ENCODE data around the gene STAT1. TPM values are rescaled to one million over a fixed set of nuclear protein-coding genes. Genes with fewer than 3 reads are reported as not detected.
"Not testable (repeated sequence)": the region's sequence is repeated elsewhere in the genome, so short reads cannot be mapped to it uniquely, and the experiment has no call there.

Gene STAT1
- total RNA-seq, 1 experiment from 2014 or later, result 76.5 TPM

DNA sequence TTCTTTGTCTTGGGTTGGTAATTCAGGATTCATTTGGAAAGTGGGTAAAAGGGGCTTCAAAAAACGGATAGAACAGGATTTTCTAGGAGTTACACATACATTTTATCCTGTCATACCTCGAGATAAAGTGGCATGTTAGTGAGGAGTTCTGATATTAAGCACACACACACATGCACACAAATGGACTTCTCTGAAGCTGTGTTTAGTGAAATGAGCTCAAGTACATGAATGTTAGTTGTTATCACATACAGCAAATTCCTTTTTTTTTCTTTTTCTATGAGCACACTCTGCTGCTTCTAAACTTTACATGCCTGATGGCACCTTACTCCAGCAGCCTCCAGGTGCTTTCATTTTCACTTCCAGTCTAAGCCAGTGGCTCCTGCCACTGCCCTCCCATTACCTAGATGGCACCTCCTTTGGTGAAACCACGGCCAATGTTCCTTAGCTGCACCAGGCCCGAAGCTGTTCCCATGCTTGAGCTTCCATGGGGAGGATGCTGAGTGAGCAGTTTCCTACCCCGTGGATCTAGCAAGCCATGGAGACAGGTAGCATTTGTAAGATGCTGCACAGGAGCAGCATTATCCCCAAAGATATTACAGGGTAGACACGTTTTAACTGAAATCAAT lies 49.7 kb downstream of the STAT1 start:
- H3K27ac ChIP-seq (ENCODE audit: low read depth, low read length, poor library complexity, severe bottlenecking), result no peak overlapping the region
- TF ChIP-seq, protein P1, sequence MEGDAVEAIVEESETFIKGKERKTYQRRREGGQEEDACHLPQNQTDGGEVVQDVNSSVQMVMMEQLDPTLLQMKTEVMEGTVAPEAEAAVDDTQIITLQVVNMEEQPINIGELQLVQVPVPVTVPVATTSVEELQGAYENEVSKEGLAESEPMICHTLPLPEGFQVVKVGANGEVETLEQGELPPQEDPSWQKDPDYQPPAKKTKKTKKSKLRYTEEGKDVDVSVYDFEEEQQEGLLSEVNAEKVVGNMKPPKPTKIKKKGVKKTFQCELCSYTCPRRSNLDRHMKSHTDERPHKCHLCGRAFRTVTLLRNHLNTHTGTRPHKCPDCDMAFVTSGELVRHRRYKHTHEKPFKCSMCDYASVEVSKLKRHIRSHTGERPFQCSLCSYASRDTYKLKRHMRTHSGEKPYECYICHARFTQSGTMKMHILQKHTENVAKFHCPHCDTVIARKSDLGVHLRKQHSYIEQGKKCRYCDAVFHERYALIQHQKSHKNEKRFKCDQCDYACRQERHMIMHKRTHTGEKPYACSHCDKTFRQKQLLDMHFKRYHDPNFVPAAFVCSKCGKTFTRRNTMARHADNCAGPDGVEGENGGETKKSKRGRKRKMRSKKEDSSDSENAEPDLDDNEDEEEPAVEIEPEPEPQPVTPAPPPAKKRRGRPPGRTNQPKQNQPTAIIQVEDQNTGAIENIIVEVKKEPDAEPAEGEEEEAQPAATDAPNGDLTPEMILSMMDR (conservative IDR thresholded peaks at IDR 0.05; ENCODE audit: low read depth, low read length), result no peak
- no peak for TF ChIP-seq EZH2 (IDR thresholded peaks at IDR 0.05; ENCODE audit: borderline replicate concordance, low read depth, low read length, poor library complexity, severe bottlenecking)
- no peaks in the 10 kb centered on the region for H3K27me3 ChIP-seq (replicated peaks; ENCODE audit: insufficient read depth, low read depth, low read length, poor library complexity)
- BruUV-seq (replicated peaks), result no TSS peak
- intact Hi-C loops (cut with micrococcal nuclease; ENCODE audit: unreplicated experiment), result no loop called here
- H3K4me3 ChIP-seq (ENCODE audit: low read depth, low read length, poor library complexity, severe bottlenecking), result no peak overlapping the region
- no peaks in the 10 kb centered on the region for H3K4me1 ChIP-seq (ENCODE audit: insufficient read depth, low read length, poor library complexity, severe bottlenecking)
- peaks cover 21% of the 10 kb centered on the region for H3K36me3 ChIP-seq (ENCODE audit: insufficient read depth, low read length, poor library complexity, severe bottlenecking)
- POLR2A ChIA-PET (ENCODE audit: low non-redundant PET), result no interaction called here
- DNase-seq (ENCODE audit: low spot score), result no peak
- H3K9me3 ChIP-seq (ENCODE audit: low read depth, low read length, poor library complexity, severe bottlenecking), result no peaks in the 10 kb centered on the region
- CTCF ChIA-PET, result no interaction called here

DNA sequence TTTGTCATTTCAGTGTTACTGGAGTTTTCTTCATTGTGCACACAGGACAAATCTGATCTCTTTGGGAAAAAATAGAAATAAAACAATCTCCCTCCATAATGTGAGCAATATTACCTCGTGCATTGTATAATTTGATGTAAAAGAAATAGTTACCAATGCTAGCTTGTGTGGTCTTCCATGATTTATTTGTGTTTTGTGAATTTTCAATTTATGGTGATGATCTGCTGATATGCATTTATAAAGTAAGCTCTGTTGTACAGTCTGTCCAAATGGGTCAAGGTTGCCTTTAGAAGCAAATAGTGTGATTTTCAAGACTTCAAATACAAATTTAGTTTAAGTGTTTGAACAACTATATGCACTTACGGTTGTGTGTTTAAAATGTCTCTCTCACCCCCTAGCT lies 50.9 kb downstream of the STAT1 start:
- TF ChIP-seq EZH2 (IDR thresholded peaks at IDR 0.05; ENCODE audit: borderline replicate concordance, low read depth, low read length, poor library complexity, severe bottlenecking), result no peak
- TF ChIP-seq, protein P1 (conservative IDR thresholded peaks at IDR 0.05; ENCODE audit: low read depth, low read length), result no peak
- DNase-seq (ENCODE audit: low spot score), result no peak
- ChIA-PET CTCF (no interaction called here), POLR2A (ENCODE audit: low non-redundant PET) (no interaction called here)
- peaks cover 12% of the 10 kb centered on the region for H3K36me3 ChIP-seq (ENCODE audit: insufficient read depth, low read length, poor library complexity, severe bottlenecking)
- intact Hi-C loops (cut with micrococcal nuclease; ENCODE audit: unreplicated experiment), result no loop called here
- H3K4me1 ChIP-seq (ENCODE audit: insufficient read depth, low read length, poor library complexity, severe bottlenecking), result no peaks in the 10 kb centered on the region
- H3K27me3 ChIP-seq (replicated peaks; ENCODE audit: insufficient read depth, low read depth, low read length, poor library complexity), result no peaks in the 10 kb centered on the region
- BruUV-seq (replicated peaks), result no TSS peak
- no peak overlapping the region for H3K27ac ChIP-seq (ENCODE audit: low read depth, low read length, poor library complexity, severe bottlenecking)
- no peak overlapping the region for H3K4me3 ChIP-seq (ENCODE audit: low read depth, low read length, poor library complexity, severe bottlenecking)
- no peaks in the 10 kb centered on the region for H3K9me3 ChIP-seq (ENCODE audit: low read depth, low read length, poor library complexity, severe bottlenecking)

DNA sequence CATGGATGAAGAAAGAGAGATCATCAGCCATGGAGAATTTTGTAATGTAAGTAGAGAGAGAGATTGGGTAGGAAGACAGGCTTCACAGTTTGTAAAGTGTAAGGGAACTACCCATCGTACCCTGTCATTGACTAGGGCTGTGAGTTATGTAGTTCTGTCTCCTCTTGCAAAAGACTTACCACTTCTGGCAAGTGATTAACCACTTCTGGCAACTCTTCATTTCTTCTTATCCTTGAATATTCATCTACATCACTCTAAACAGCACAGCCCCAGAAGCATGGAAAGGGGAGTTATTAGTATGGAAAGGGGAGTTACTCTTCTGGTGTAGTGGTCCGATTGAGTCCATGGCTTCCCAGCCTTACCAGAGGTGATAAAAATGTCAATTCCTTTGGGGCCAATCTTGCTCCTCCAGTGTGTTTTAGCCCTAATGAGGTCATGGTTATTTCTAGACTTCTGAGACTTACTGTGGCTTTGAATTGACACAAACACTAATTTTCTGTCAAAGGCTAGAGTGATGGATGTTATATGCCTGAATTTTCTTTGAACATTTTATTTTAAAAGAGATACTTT lies 52.0 kb downstream of the STAT1 start:
- ChIA-PET POLR2A (ENCODE audit: low non-redundant PET) (no interaction called here), CTCF (no interaction called here)
- DNase-seq (ENCODE audit: low spot score), result no peak
- Histone ChIP-seq H3K4me3 (ENCODE audit: low read depth, low read length, poor library complexity, severe bottlenecking) (no peak overlapping the region), H3K4me1 (ENCODE audit: insufficient read depth, low read length, poor library complexity, severe bottlenecking) (no peaks in the 10 kb centered on the region), H3K36me3 (ENCODE audit: insufficient read depth, low read length, poor library complexity, severe bottlenecking) (peaks cover 10% of the 10 kb centered on the region), H3K27me3 (replicated peaks; ENCODE audit: insufficient read depth, low read depth, low read length, poor library complexity) (no peaks in the 10 kb centered on the region), H3K27ac (ENCODE audit: low read depth, low read length, poor library complexity, severe bottlenecking) (no peak overlapping the region), H3K9me3 (ENCODE audit: low read depth, low read length, poor library complexity, severe bottlenecking) (no peaks in the 10 kb centered on the region)
- BruUV-seq (replicated peaks), result no TSS peak
- TF ChIP-seq, protein P1 (conservative IDR thresholded peaks at IDR 0.05; ENCODE audit: low read depth, low read length), result no peak
- TF ChIP-seq EZH2 (IDR thresholded peaks at IDR 0.05; ENCODE audit: borderline replicate concordance, low read depth, low read length, poor library complexity, severe bottlenecking), result no peak
- intact Hi-C loops (cut with micrococcal nuclease; ENCODE audit: unreplicated experiment), result no loop called here

DNA sequence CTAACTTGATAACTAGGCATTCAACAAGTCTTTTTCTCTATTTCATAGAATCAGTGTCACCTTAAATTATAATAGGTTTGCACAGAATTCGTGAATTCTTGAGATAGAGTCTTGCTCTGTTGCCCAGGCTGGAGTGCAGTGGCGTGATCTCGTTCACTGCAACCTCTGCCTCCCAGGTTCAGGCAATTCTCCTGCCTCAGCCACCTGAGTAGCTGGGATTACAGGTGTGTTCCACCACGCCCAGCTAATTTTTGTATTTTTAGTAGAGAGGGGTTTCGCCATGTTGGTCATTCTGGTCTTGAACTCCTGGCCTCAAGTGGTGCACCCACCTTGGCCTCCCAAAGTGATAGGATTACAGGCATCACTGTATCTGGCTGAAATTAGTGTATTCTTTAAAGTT lies 52.9 kb downstream of the STAT1 start:
- CTCF ChIA-PET; H3K36me3 ChIP-seq (ENCODE audit: insufficient read depth, low read length, poor library complexity, severe bottlenecking); H3K4me1 ChIP-seq (ENCODE audit: insufficient read depth, low read length, poor library complexity, severe bottlenecking); DNase-seq (ENCODE audit: low spot score); H3K9me3 ChIP-seq (ENCODE audit: low read depth, low read length, poor library complexity, severe bottlenecking); POLR2A ChIA-PET (ENCODE audit: low non-redundant PET); H3K4me3 ChIP-seq (ENCODE audit: low read depth, low read length, poor library complexity, severe bottlenecking); intact Hi-C loops (cut with micrococcal nuclease; ENCODE audit: unreplicated experiment); BruUV-seq (replicated peaks); H3K27me3 ChIP-seq (replicated peaks; ENCODE audit: insufficient read depth, low read depth, low read length, poor library complexity); H3K27ac ChIP-seq (ENCODE audit: low read depth, low read length, poor library complexity, severe bottlenecking): not testable (repeated sequence)
